Activated CD8-positive, alpha-beta memory T cell treated with anti-CD3 and anti-CD28 coated beads for 24 hours (primary cell): Measurements from ENCODE around the gene ABHD5.

Experiments used
- DNase-seq: peaks from one replicate; pipeline ENCODE4 v3.0.0-alpha.2; 2020

The ABHD5 gene

GRCh38 chr3:43686700-43687498 is 3.8 kb upstream of the ABHD5 start:
- no peak for DNase-seq

DNA sequence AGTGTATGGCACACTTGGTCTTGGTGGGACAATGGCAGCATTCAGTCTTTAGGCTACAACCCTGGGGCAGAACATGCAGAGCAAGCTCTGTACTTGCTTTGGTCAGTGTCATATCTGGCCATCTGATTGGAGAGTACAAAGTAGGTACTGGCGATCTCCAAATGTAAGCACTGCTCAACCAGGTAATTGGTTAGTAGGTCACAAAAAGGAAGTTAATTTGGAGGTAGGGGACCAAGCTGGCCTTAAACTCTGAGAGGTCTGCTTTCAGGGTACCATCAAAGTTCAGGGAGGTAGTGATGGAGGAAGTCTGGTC is 3.3 kb upstream of the ABHD5 start:
- DNase-seq: no peak

DNA sequence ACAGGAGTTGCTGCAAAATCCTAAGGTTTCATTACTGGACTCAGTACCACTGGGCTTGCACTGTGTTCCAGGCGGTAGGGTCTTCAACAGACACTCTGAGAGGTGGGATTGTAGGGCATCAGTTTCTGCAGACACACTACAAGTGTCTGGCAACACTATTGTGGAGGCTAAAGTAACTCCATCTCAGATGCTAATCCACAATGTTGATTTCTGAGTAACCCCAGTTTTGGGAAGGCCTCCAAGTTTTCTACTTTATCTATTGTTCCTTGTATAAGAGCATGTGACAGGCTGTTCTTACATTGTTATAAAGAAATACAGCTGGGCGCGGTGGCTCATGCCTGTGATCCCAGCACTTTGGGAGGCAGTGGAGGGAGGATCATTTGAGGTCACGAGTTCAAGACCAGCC is 2.5 kb upstream of the ABHD5 start:
- DNase-seq: no peak

GRCh38 chr3:43689166-43689565 is 1.6 kb upstream of the ABHD5 start:
- DNase-seq: no peak

GRCh38 chr3:43689766-43690399 is 855 bp upstream of the ABHD5 start:
- DNase-seq: no peak

- DNase-seq: no peak
Observed at GRCh38 chr3:43691120-43691995, 620 bp downstream of the ABHD5 start.

GRCh38 chr3:43692085-43692855 is 1.5 kb downstream of the ABHD5 start:
- DNase-seq: no peak

DNA sequence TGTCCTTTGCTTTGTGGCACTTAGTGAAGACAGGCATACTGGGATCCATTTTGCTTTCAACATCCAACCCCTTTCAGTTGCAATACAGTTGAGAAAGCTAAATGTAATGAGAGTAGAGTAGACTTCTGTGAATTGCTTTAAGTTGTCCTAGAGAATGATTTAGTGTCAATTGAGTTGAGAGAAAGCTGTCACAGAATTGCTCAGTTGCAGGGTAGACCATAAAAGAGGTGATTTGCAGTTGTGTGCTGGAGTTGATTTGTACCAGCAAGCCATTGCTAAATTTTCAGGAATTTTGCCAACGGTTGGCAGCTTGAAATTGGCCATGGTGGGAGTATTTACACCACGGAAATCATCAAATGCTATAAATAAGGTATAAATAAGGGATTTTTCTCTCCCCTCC is 2.2 kb downstream of the ABHD5 start:
- DNase-seq: no peak

DNA sequence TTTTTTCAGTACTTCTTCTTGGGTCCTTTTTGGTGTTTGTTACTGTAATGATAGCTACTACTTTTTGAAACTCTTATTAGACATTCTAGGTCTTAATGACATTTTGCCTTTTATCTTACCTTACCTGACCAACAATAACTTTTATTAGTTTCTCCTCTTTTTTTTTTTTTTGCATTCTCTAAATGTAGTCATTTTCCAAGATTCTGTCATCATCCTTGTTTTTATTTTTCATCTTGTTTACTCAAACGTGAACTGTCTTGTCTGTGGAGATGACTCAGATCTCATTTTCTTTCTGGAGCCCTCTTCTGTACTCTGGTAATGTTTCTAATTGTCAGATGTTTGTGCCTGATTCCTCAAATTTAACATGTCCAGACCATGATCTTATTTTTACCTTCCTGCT is 2.9 kb downstream of the ABHD5 start:
- no peak for DNase-seq

DNA sequence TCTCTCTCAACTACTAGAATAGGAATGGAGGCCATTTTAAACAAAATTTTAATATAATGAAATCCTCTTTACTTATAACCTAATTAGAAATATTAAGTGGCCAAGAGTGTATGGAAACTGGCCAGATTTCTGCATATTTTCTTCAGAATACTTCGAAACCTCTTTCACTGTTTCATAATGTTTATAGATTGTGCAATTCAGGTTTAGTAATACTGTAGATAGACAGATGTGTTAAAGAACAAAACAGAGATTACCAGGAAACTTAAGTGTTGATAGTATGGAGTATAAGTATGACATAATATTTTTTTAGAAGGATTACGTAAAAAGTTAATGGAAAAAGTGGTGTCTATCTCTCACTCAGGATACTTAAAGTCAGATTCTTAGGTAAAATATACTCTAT is 4.7 kb downstream of the ABHD5 start:
- no peak for DNase-seq

GRCh38 chr3:43695863-43696262 is 5.1 kb downstream of the ABHD5 start:
- DNase-seq: no peak

DNA sequence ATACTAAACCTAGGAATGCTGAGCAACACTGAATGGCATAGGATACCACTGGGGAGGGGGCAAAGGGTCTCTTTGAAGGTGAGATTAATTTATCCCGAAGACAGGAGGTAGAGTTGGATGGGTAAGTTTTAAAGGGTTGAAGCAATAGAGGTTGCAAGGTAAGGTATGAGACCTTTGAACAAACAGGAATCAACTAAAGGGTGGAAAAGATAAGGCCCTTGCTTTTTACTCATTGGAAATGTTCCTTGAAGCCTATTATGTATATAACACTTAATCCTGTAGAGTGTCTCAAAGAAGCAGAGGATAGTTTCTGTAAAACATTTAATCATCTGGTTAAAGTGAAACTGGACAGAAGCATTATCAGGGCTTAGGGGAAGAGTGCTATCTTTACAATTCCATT is 5.7 kb downstream of the ABHD5 start:
- no peak for DNase-seq

DNA sequence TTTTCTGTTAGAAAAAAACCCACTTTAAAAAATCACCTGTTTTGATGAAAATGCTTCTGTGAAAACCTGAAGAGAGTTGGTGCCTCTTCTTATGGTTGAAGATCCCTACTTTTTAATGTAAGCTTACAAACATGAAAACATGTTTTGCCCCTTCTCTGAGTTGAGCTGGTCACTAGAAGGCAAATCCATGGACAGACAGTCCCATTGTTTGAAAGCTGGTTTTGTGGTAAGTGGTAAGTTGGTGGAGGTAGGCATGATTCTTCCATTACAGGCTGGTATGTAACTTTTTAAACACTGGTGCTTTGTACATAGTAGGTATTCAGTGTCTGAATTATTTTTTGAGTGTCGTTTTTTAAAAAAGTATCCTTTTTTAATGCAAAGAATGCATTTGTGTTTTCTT is 6.1 kb downstream of the ABHD5 start:
- DNase-seq: no peak

GRCh38 chr3:43699864-43700263 is 9.1 kb downstream of the ABHD5 start:
- DNase-seq: no peak

GRCh38 chr3:43704697-43705096 is 14.0 kb downstream of the ABHD5 start:
- DNase-seq: no peak

DNA sequence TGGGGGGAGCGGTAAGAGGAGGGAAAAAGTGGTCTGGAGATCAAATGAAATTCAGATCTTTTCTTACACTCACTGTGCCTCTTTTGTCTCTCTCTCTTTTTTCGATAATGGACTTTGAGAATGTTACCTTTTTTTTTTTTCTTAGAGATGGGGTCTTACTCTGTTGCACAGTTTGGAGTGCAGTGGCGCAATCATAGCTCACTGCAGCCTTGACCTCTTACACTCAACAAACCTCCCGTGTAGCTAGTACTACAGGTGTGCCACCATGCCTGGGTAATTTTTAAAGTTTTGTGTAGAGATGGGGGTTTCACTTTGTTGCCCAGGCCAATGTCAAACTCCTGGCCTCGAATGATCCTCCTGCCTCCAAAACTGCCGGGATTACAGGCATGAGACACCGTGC is 15.6 kb downstream of the ABHD5 start:
- no peak for DNase-seq

- DNase-seq: no peak
Observed at GRCh38 chr3:43707266-43707665, 16.5 kb downstream of the ABHD5 start.

GRCh38 chr3:43707998-43708397 is 17.3 kb downstream of the ABHD5 start:
- no peak for DNase-seq

- no peak for DNase-seq
Observed at GRCh38 chr3:43709022-43709421, 18.3 kb downstream of the ABHD5 start.

DNA sequence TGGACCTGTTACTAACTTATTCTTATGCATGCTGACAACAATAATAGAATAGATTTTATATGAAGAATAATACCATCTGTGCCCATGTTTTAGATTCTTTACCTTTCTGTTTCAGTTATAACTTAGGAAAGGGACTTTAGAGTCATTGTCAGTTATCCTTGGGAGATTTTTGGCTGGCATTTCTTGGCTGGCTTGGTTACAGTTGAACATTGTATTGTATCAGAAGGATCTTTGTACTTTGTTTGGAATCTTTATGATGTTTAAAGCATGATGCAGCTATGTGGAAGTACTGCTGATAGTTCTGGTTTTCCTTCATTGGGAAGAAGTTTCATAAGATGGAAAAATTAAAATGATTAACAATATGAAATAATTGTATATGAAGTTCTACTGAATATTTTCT is 19.9 kb downstream of the ABHD5 start:
- no peak for DNase-seq

GRCh38 chr3:43718296-43718695 is 27.6 kb downstream of the ABHD5 start:
- no peak for DNase-seq

GRCh38 chr3:43723121-43723734 is 32.5 kb downstream of the ABHD5 start:
- DNase-seq: no peak

- DNase-seq: no peak
Observed at GRCh38 chr3:43726521-43726920, 35.8 kb downstream of the ABHD5 start.
